Ishikawa (cell line): ENCODE data around the gene IL31.

Experiments used
- CEBPB ChIP-seq: IDR thresholded peaks from 2 replicates; pipeline ENCODE4 v1.6.1; 2012
- CREB1 ChIP-seq: IDR thresholded peaks from 2 replicates; pipeline ENCODE4 v1.6.1; 2012; ENCODE audit warnings: low read depth
- EGR1 ChIP-seq: IDR thresholded peaks from 2 replicates; pipeline ENCODE4 v1.6.1; 2012
- EP300 ChIP-seq: IDR thresholded peaks from 2 replicates; pipeline ENCODE4 v1.6.1; 2012; ENCODE audit warnings: borderline replicate concordance
- FOXM1 ChIP-seq: IDR thresholded peaks from 2 replicates; pipeline ENCODE4 v1.6.1; 2012; ENCODE audit warnings: low read depth, borderline replicate concordance
- NFIC ChIP-seq: IDR thresholded peaks from 2 replicates; pipeline ENCODE4 v1.6.1; 2012
- RAD21 ChIP-seq: IDR thresholded peaks from 2 replicates; pipeline ENCODE4 v1.6.1; 2012; ENCODE audit warnings: low read depth
- REST ChIP-seq: IDR thresholded peaks from 2 replicates; pipeline ENCODE4 v1.6.1; 2012; ENCODE audit warnings: low read depth, mild to moderate bottlenecking
- TCF12 ChIP-seq: IDR thresholded peaks from 2 replicates; pipeline ENCODE4 v1.6.1; 2012; ENCODE audit warnings: low read depth
- YY1 ChIP-seq: IDR thresholded peaks from 2 replicates; pipeline ENCODE4 v1.6.1; 2012; ENCODE audit warnings: low read depth
- TF ChIP-seq, protein P1 (sequence below): IDR thresholded peaks from 2 replicates; pipeline ENCODE4 v1.6.1; 2012
- TF ChIP-seq, protein P2 (sequence below): IDR thresholded peaks from 2 replicates; pipeline ENCODE4 v1.6.1; 2012

DNA sequence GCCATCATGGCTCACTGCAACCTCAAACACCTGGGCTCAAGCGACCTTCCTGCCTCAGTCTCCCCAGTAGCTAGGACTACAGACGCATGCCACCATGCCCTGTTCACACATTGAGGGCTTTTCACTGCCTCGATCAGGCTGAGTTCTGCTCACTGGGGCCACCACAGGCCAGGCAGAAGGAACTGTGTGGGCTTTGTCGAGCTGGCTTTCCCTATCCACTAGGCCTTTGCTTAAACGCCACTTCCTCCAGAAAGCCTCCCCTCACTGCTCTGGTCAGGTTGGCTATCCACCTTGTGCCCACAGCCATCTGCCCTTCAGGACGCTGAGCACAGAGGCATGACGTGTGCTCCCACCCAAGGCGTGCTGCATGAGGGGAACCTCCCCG lies 50.3 kb downstream of the IL31 start:
- no peak for TF ChIP-seq FOXM1
- no peak for TF ChIP-seq YY1
- TF ChIP-seq REST, result no peak
- TF ChIP-seq, protein P1, sequence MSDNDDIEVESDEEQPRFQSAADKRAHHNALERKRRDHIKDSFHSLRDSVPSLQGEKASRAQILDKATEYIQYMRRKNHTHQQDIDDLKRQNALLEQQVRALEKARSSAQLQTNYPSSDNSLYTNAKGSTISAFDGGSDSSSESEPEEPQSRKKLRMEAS, result no peak
- no peak for TF ChIP-seq CREB1
- no peak for TF ChIP-seq EGR1
- no peak for TF ChIP-seq EP300
- no peak for TF ChIP-seq NFIC
- no peak for TF ChIP-seq RAD21
- TF ChIP-seq TCF12, result no peak
- TF ChIP-seq, protein P2, sequence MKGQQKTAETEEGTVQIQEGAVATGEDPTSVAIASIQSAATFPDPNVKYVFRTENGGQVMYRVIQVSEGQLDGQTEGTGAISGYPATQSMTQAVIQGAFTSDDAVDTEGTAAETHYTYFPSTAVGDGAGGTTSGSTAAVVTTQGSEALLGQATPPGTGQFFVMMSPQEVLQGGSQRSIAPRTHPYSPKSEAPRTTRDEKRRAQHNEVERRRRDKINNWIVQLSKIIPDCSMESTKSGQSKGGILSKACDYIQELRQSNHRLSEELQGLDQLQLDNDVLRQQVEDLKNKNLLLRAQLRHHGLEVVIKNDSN, result no peak
- no peak for TF ChIP-seq CEBPB
